CD14-positive monocyte (primary cell): Measurements from ENCODE around the gene GAST. TPM values are rescaled to one million over a fixed set of nuclear protein-coding genes. Genes with fewer than 3 reads are reported as not detected.

Experiments
- DNase-seq, 3 donors: peaks; one replicate each; pipeline ENCODE4 v3.0.0-alpha.2; 2011 to 2022
- H2AFZ ChIP-seq: 2 replicates; pipeline ENCODE4 v1.6.0; 2012; ENCODE audit warnings: mild to moderate bottlenecking, low read depth, low read length, inconsistent platforms; ENCODE audit not compliant: insufficient read depth, poor library complexity, severe bottlenecking
- H3K27ac ChIP-seq, 2 donors: 1 replicate in 1 of 2; 2 replicates in 1 of 2; pipeline ENCODE4 v1.5.1; 2012 to 2013; ENCODE audit warnings: low read length in 2 of 2, control low read depth in 1 of 2, inconsistent platforms in 1 of 2, low read depth in 1 of 2, mild to moderate bottlenecking in 1 of 2
- H3K27me3 ChIP-seq, 2 donors: one replicate each; pipeline versions ENCODE4 v1.6.0 to v1.6.1; 2011 to 2013; ENCODE audit warnings: low read length in 2 of 2; ENCODE audit not compliant: control insufficient read depth in 2 of 2, insufficient read depth in 2 of 2
- H3K36me3 ChIP-seq, 2 donors: replicated peaks in 1 of 2; 1 replicate in 1 of 2; 2 replicates in 1 of 2; pipeline versions ENCODE4 v1.5.1 to v1.6.1; 2012 to 2013; ENCODE audit warnings: low read length in 2 of 2, control low read depth in 1 of 2, inconsistent platforms in 1 of 2, mild to moderate bottlenecking in 1 of 2; ENCODE audit not compliant: insufficient read depth in 2 of 2, control insufficient read depth in 1 of 2
- H3K4me1 ChIP-seq, 2 donors: 1 replicate in 1 of 2; 2 replicates in 1 of 2; pipeline versions ENCODE4 v1.5.1 to v1.6.1; 2012 to 2013; ENCODE audit warnings: low read length in 2 of 2, control low read depth in 1 of 2, inconsistent platforms in 1 of 2, mild to moderate bottlenecking in 1 of 2, moderate library complexity in 1 of 2; ENCODE audit not compliant: insufficient read depth in 2 of 2, control insufficient read depth in 1 of 2
- H3K4me2 ChIP-seq: replicated peaks from 2 replicates; pipeline ENCODE3; 2012; ENCODE audit warnings: low read length, moderate library complexity, mild to moderate bottlenecking; ENCODE audit not compliant: poor library complexity, severe bottlenecking; ENCODE audit errors: extremely low read depth
- H3K4me3 ChIP-seq, 3 experiments: fragments of 200-600 bp in 1 of 3; sonication (generic) in 1 of 3; replicated peaks in 1 of 3; 1 replicate in 2 of 3; 2 replicates in 1 of 3; pipeline ENCODE4 v1.5.1; 2011 to 2013; ENCODE audit warnings: low read length in 3 of 3, mild to moderate bottlenecking in 3 of 3, control low read depth in 2 of 3, low read depth in 2 of 3, inconsistent platforms in 1 of 3, moderate library complexity in 1 of 3
- H3K79me2 ChIP-seq: 2 replicates; pipeline ENCODE4 v1.6.0; 2012; ENCODE audit warnings: mild to moderate bottlenecking, control low read depth, inconsistent platforms, low read length, moderate library complexity; ENCODE audit not compliant: insufficient read depth
- H3K9ac ChIP-seq: 2 replicates; pipeline ENCODE4 v1.6.0; 2017; ENCODE audit warnings: low read length, mild to moderate bottlenecking; ENCODE audit not compliant: insufficient read depth, poor library complexity, severe bottlenecking
- H3K9me3 ChIP-seq, 2 donors: replicated peaks in 1 of 2; 1 replicate in 1 of 2; 2 replicates in 1 of 2; pipeline versions ENCODE4 v1.5.1 to v1.6.1; 2012 to 2013; ENCODE audit warnings: low read length in 2 of 2, control low read depth in 1 of 2; ENCODE audit not compliant: control insufficient read depth in 1 of 2, insufficient read depth in 1 of 2
- H4K20me1 ChIP-seq: 2 replicates; pipeline ENCODE4 v1.6.0; 2012; ENCODE audit warnings: mild to moderate bottlenecking, low read length, control low read depth, moderate library complexity; ENCODE audit not compliant: insufficient read depth
- H3K27ac Mint-ChIP-seq, 7 donors: one replicate each; pipeline ENCODE4 v1.8.0; 2020; ENCODE audit warnings: mild to moderate bottlenecking in 7 of 7, mixed read lengths in 7 of 7, moderate library complexity in 6 of 7, inconsistent platforms in 2 of 7
- H3K27me3 Mint-ChIP-seq, 3 donors: one replicate each; pipeline ENCODE4 v1.8.0; 2021 to 2022; ENCODE audit warnings: low read depth in 3 of 3, mild to moderate bottlenecking in 3 of 3, mixed read lengths in 3 of 3, moderate library complexity in 3 of 3, inconsistent platforms in 1 of 3
- H3K36me3 Mint-ChIP-seq, 2 donors: one replicate each; pipeline ENCODE4 v1.8.0; 2020; ENCODE audit warnings: mixed read lengths in 2 of 2, inconsistent platforms in 1 of 2, mild to moderate bottlenecking in 1 of 2
- H3K4me1 Mint-ChIP-seq: one replicate; pipeline ENCODE4 v1.8.0; 2020; ENCODE audit warnings: mild to moderate bottlenecking, mixed read lengths
- H3K4me3 Mint-ChIP-seq, 2 donors: one replicate each; pipeline ENCODE4 v1.8.0; 2020; ENCODE audit warnings: mild to moderate bottlenecking in 2 of 2, mixed read lengths in 2 of 2, moderate library complexity in 1 of 2
- H3K9me3 Mint-ChIP-seq, 7 donors: one replicate each; pipeline ENCODE4 v1.8.0; 2020 to 2022; ENCODE audit warnings: mixed read lengths in 7 of 7, mild to moderate bottlenecking in 6 of 7, moderate library complexity in 6 of 7, inconsistent platforms in 2 of 7
- WGBS: methylation state at CpG from one replicate; pipeline ENCODE4 v1.1.5; 2013; ENCODE audit warnings: missing lambda C conversion rate; ENCODE audit not compliant: insufficient coverage; 5-methylcytosine and 5-hydroxymethylcytosine counted together
- intact Hi-C, 2 donors: fragments of 100-400 bp; cut with micrococcal nuclease; formaldehyde crosslinking; loops; one replicate each; pipeline versions ENCODE4 v1.15.0 to v1.15.1; 2023
- polyA plus RNA-seq, 3 donors: library from polyadenylated mRNA; depleted of rRNA in 1 of 3; unstranded in 2 of 3; stranded (reverse) in 1 of 3; fragments of 300-500 nt in 2 of 3; fragments of >200 nt in 1 of 3; fragmentation: Illumina TruSeq in 2 of 3; gene quantifications; 1 replicate in 2 of 3; 2 replicates in 1 of 3; pipeline ENCODE4 v1.2.3, GENCODE V29; 2012 to 2021
- TF ChIP-seq, protein P1 (sequence below): fragments of 200-600 bp; IDR thresholded peaks from one replicate; pipeline ENCODE4 v1.8.0; 2022; ENCODE audit warnings: antibody characterized with exemption, mild to moderate bottlenecking

Gene GAST
- polyA plus RNA-seq, 3 donors, result not detected

DNA sequence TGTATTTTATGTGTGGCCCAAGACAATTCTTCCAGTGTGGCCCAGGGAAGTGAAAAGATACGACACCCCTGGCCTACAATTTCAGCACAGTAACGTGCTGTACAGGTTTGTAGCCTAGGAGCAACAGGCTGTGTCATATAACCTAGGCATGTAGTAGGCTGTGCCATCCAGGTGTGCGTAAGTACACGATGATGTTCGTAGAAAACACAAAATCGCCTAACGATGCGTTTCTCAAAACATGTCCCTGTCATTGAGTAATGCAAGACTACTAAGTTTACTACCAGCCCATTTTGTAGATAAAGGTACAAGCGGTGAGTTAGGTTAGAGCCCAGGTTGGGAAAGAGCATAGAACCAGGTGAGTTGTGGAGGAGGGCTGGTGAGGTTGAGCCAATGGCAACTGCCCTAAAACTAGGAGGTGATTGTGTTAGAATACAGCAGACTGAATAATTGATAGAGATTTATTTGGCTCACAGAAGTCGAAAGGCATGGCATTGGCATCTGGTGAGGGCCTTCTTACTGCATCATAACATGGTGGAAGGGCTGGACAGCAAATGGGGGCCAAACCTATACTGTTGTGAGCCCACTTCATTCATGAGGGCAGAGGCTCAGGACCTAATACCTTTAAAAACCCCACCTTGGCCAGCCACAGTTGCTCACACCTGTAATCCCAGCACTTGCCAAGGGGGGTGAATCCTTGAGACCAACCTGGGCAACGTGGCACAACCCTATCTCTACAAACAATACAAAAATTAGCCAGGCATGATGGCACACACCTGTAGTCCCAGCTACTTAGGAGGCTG, 19.2 kb upstream of the GAST start:
- Histone ChIP-seq H3K36me3 (peaks cover 44 to 58% of the 10 kb centered on the region in 2 donors), H2AFZ (no peak overlapping the region), H3K4me3 (no peak overlapping the region), H3K4me1 (peaks cover 38 to 48% of the 10 kb centered on the region in 2 donors), H3K27ac (peak overlapping the region in 1 of 2 donors; percentile 39), H3K9me3 (no peaks in the 10 kb centered on the region), H4K20me1 (peaks cover 75% of the 10 kb centered on the region), H3K4me2 (no peak overlapping the region), H3K79me2 (peaks cover 25% of the 10 kb centered on the region), H3K9ac (no peak overlapping the region), H3K27me3 (no peaks in the 10 kb centered on the region)
- Mint-ChIP-seq H3K36me3 (peaks cover 45 to 57% of the 10 kb centered on the region in 2 donors), H3K4me3 (no peak overlapping the region), H3K27me3 (peaks cover 0 to 18% (median 0%) of the 10 kb centered on the region in 3 donors), H3K4me1 (peaks cover 48% of the 10 kb centered on the region), H3K27ac (peak overlapping the region; percentile 15 to 99 (median 79)), H3K9me3 (peaks cover 0 to 3% (median 0%) of the 10 kb centered on the region in 7 donors)
- TF ChIP-seq, protein P1, sequence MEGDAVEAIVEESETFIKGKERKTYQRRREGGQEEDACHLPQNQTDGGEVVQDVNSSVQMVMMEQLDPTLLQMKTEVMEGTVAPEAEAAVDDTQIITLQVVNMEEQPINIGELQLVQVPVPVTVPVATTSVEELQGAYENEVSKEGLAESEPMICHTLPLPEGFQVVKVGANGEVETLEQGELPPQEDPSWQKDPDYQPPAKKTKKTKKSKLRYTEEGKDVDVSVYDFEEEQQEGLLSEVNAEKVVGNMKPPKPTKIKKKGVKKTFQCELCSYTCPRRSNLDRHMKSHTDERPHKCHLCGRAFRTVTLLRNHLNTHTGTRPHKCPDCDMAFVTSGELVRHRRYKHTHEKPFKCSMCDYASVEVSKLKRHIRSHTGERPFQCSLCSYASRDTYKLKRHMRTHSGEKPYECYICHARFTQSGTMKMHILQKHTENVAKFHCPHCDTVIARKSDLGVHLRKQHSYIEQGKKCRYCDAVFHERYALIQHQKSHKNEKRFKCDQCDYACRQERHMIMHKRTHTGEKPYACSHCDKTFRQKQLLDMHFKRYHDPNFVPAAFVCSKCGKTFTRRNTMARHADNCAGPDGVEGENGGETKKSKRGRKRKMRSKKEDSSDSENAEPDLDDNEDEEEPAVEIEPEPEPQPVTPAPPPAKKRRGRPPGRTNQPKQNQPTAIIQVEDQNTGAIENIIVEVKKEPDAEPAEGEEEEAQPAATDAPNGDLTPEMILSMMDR, result no peak
- WGBS, result 100% methylated on average over 9 of the region's 11 CpGs
- intact Hi-C loops, result no loop called here
- no peak for DNase-seq

DNA sequence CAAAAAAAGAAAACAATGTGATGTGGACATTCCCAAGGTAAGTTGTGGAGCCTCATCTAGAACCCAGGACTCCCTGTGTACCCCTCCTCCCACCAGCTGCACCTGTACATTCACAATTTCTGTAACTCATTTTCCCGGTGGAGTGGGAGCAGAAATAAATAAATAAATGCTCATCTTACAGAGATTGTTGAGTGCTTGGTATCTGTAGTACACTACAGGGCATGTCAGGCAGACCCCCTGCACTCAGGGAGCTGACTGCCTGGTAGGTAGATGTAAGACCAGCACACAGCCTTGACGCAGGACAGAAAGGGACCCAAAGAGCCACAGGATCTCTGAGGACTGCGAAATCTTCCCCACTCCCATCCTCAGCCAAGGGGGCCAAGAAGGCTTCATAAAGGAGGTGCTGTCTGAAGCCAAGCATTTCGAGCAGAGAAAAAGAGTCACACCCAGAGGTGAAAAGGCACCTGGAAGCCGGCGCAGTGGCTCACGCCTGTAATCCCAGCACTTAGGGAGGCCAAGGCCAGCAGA, 16.9 kb upstream of the GAST start:
- H3K9me3 Mint-ChIP-seq, result no peaks in the 10 kb centered on the region
- Histone ChIP-seq H2AFZ (no peak overlapping the region), H3K36me3 (peaks cover 38 to 51% of the 10 kb centered on the region in 2 donors), H3K4me1 (peaks cover 28 to 37% of the 10 kb centered on the region in 2 donors), H3K79me2 (peaks cover 16% of the 10 kb centered on the region), H4K20me1 (peaks cover 66% of the 10 kb centered on the region), H3K4me2 (no peak overlapping the region), H3K9me3 (no peaks in the 10 kb centered on the region), H3K27me3 (no peaks in the 10 kb centered on the region), H3K27ac (no peak overlapping the region), H3K9ac (no peak overlapping the region), H3K4me3 (no peak overlapping the region)
- H3K36me3 Mint-ChIP-seq, result peaks cover 38 to 49% of the 10 kb centered on the region in 2 donors
- peaks cover 0 to 8% (median 0%) of the 10 kb centered on the region in 3 donors for H3K27me3 Mint-ChIP-seq
- H3K27ac Mint-ChIP-seq, result peak overlapping the region; percentile 57 to 83 (median 70)
- intact Hi-C loops, result no loop called here
- DNase-seq, result no peak
- 93% methylated on average over 6 of the region's 7 CpGs for WGBS
- TF ChIP-seq, protein P1, result no peak
- H3K4me3 Mint-ChIP-seq, result no peak overlapping the region
- H3K4me1 Mint-ChIP-seq, result peaks cover 39% of the 10 kb centered on the region
